RPMI7951 (cell line): ENCODE measurements around the gene KPRP. TPM values are rescaled to one million over a fixed set of nuclear protein-coding genes. Genes with fewer than 3 reads are reported as not detected.

ENCODE experiments used
- DNase-seq: peaks from one replicate; pipeline ENCODE4 v3.0.0-alpha.2; 2012; ENCODE audit warnings: low read depth
- total RNA-seq: library from RNA; depleted of rRNA; stranded (reverse); fragments of >200 nt; shearing (Covaris generic); gene quantifications from 2 replicates; pipeline ENCODE4 v1.2.3, GENCODE V29; 2014; rRNA removed

The KPRP gene
- total RNA-seq, 1 experiment from 2014 or later = not detected

DNA sequence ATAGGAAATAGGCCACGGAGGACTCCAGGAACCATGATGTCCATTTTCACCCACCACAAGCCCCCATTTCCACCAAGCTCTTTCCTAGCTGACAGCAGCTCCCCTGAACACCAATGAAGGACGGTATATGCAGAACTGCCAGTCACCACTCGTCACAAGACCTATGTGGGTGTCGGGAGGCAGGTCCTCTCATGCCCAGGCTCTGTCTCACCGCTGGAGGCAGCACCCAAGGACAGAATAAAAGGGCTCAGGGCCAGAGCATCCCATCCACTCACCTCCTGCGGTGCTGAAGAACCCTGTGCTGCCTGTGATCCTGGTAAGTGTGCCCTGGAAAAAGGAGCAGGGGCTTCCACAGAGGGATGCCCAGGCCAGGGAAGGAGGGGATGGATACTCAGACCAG is 17.1 kb downstream of the KPRP start, which contains the start of gene LCE1F:
LCE1F (plus strand) TSS at position 266 of the 400 bp plus-strand sequence. CDS start 1,232 bp downstream, outside the sequence.
- DNase-seq = no peak

DNA sequence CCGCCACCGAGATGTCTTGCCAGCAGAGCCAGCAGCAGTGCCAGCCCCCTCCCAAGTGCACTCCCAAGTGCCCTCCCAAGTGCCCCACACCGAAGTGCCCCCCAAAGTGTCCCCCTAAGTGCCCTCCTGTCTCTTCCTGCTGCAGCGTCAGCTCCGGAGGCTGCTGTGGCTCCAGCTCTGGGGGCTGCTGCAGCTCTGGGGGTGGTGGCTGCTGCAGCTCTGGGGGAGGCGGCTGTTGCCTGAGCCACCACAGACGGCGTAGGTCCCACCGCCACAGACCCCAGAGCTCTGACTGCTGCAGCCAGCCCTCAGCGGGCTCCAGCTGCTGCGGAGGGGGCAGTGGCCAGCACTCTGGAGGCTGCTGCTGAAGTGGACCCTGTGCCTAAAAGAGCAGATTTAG is 18.5 kb downstream of the KPRP start:
- no peak for DNase-seq

DNA sequence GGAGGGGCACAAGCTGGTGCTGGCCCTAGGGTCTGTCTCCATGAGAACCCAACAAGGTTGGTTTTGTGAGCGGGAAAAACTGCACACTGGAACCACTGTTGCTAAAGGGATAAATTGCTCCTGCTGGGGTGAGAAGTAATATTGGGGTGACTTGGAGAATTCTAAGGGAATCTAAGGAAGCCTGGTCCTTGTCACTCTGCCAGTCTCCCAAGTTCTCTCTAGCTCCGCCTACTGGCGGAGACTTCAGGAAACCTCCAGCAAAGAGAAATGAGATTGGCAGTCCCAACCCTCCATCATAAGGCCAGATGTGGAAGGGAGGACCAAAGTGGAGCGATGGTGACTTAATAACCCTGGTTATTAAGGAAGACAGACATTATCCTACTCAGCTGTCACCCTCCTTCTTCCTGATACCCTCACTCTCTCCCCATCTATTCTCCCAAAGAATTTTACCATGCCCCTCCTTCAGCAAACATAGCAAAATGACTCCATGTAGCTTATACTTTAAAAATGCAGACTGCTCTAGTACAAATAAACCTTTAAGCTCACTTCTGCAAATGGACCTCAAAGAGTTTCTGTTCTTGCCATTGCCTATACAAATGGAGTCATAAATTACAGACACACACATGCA is 19.8 kb downstream of the KPRP start:
- DNase-seq = peak; percentile 27

DNA sequence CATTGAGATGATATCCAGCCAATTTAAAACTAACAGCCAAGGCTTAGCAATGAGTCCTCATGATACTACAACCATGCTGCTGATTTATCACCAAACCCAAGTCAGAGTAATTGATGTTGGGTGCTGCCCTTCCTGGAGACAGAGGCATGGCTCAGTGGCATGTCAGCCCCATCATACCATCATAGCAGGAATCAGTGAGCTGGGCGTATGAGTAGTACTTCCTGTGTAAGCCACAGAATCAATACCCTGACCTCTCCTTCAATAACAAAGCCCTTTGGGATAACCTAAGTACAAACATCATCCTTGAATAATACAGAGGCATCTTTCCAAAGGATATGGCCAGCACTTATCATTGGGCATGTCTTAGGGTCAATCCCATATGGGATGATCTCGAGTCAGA is 25.3 kb downstream of the KPRP start:
- DNase-seq = no peak

DNA sequence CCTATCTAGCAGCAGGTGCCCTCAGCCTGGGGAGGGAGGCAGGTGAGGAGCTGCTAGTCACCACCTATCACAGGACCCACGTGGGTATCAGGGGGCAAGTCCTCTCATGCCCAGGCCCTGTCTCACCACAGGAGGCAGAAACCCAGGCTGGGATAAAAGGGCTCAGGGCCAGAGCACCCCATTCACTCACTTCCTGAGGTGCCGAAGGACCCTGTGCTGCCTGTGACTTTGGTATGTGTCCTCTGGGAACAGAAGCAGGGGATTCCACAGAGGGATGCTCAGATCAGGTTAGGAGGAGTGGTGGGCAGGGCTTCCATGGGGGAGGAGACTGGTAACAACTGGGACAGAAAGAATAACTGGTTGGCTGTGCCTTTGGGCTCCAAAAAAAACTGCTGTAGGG is 28.3 kb downstream of the KPRP start, which contains the start of gene LCE1E:
LCE1E (plus strand) TSS at position 181 of the 400 bp plus-strand sequence. CDS start 1,043 bp downstream, outside the sequence.
- DNase-seq = no peak

DNA sequence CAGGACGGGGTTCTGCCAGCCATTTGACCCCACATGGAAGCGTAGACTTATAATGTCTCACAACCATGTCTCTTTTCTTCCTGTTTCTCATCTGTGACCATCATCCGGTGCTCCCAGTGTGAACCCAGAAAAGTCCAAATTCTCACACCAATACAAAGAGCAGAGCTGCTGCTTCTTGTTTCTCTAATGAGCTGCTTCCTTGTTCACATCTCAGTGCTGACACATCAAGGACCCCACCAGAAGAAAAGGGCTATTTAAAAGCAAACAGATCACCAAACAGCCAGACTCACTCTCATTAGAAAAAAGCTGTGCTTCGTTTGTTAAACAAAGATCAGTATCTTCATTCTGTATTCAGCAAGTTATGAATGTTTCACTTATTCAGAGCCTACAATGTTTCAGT is 37.9 kb downstream of the KPRP start:
- no peak for DNase-seq

DNA sequence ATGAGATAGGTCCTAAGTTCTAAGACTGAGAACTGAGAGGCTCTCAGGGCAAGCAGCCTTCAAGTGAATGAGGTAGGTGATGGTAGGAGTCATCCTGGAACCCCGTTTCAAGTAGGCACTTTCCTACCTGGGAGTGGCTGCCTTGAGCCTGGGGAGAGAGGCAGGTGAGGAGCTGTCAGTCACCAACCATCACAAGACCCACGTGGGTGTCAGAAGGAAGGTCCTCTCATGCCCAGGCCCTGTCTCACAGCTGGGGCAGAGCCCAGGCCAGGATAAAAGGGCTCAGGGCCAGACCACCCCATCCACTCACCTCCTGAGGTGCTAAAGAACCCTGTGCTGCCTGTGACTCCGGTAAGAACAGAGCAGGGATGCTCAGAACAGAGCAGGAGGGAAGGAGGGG is 38.6 kb downstream of the KPRP start, which contains the start of gene LCE1D:
LCE1D (plus strand) TSS at position 301 of the 400 bp plus-strand sequence. CDS start 1,074 bp downstream, outside the sequence.
- DNase-seq = no peak

DNA sequence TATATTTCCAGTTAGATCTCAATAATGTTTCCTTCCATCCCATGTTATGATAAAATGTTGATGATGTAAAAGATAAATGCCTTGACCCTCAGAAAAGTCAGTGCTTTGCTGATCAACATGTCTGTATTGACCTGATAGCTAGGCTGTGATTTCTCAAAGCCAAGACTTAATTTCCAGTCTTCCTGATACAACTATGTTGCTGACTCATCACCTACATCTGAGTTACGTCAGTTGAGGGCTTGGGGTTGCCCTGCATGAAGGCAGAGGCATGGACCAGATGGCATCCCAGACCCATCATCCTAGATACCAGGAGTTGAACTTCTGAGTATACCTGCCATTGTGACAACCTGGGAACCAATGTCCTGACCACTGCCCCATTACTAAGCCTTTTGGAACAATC is 43.5 kb downstream of the KPRP start:
- no peak for DNase-seq

DNA sequence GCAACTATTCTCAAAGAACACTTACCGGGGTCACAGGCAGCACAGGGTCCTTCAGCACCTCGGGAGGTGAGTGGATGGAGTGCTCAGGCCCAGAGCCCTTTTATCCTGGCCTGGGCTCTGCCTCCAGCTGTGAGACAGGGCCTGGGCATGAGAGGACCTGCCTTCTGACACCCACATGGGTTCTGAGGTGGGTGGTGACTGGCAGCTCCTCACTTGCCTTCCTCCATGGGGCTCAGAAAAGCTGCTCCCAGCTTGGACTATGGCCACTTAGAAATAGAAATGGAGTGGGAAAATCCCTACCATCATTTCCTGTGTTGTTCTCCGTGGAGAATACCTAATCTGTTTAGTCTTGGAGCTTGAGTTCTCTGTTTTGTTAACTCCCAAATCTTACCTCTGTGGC is 48.8 kb downstream of the KPRP start, which contains the start of gene LCE1C:
LCE1C (minus strand) TSS at position 76 of the 400 bp plus-strand sequence. CDS start 1,173 bp downstream, outside the sequence.
- DNase-seq = no peak

DNA sequence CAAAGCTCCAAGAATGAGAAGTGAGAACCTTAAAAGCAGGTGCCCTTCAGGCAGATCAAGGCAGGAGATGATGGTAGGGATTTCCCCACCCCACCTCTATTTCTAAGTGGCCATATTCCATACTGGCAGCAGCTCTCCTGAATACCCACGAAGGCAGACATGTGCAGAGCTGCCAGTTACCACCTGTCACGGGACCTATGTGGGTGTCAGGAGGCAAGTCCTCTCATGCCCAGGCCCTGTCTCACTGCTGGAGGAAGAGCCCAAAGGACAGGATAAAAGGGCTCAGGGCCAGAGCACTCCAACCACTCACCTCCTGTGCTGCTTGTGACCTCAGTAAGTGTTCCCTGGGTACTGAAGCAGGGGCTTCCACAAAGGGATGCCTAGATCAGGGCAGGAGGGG is 53.2 kb downstream of the KPRP start:
- no peak for DNase-seq

Other genes starting within 250 kb of the KPRP start
- gene LCE5A, start 247.2 kb upstream of the KPRP start, total RNA-seq = not detected in 2 replicates
- gene CRCT1, start 243.5 kb upstream of the KPRP start, total RNA-seq = not detected in 2 replicates
- not detected in 2 replicates for gene LCE3E, start 191.2 kb upstream of the KPRP start, total RNA-seq
- not detected in 2 replicates for gene LCE3D, start 177.5 kb upstream of the KPRP start, total RNA-seq
- not detected in 2 replicates for gene LCE3C, start 157.8 kb upstream of the KPRP start, total RNA-seq
- not detected in 2 replicates for gene LCE3B, start 144.2 kb upstream of the KPRP start, total RNA-seq
- gene LCE3A, start 134.9 kb upstream of the KPRP start, total RNA-seq = not detected in 2 replicates
- not detected in 2 replicates for gene LCE2D, start 94.6 kb upstream of the KPRP start, total RNA-seq
- gene LCE2C, start 82.7 kb upstream of the KPRP start, total RNA-seq = not detected in 2 replicates
- not detected in 2 replicates for gene LCE2B, start 71.9 kb upstream of the KPRP start, total RNA-seq
- gene LCE2A, start 59.7 kb upstream of the KPRP start, total RNA-seq = not detected in 2 replicates
- gene LCE4A, start 49.9 kb upstream of the KPRP start, total RNA-seq = not detected in 2 replicates
- gene LCE1F, start 17.1 kb downstream of the KPRP start, total RNA-seq = not detected in 2 replicates
- gene LCE1E, start 28.2 kb downstream of the KPRP start, total RNA-seq = not detected in 2 replicates
- not detected in 2 replicates for gene LCE1D, start 38.7 kb downstream of the KPRP start, total RNA-seq
- gene LCE1C, start 48.6 kb downstream of the KPRP start, total RNA-seq = not detected in 2 replicates
- gene LCE1B, start 53.9 kb downstream of the KPRP start, total RNA-seq = not detected in 2 replicates
- not detected in 2 replicates for gene LCE1A, start 69.4 kb downstream of the KPRP start, total RNA-seq
- gene LCE6A, start 84.8 kb downstream of the KPRP start, total RNA-seq = not detected in 2 replicates
- not detected in 2 replicates for gene LCE7A, start 102.0 kb downstream of the KPRP start, total RNA-seq
- not detected in 2 replicates for gene SMCP, start 120.3 kb downstream of the KPRP start, total RNA-seq
- gene IVL, start 150.5 kb downstream of the KPRP start, total RNA-seq = not detected in 2 replicates
- not detected in 2 replicates for gene SPRR5, start 189.2 kb downstream of the KPRP start, total RNA-seq
- gene SPRR4, start 212.6 kb downstream of the KPRP start, total RNA-seq = not detected in 2 replicates
- not detected in 2 replicates for gene SPRR1A, start 226.1 kb downstream of the KPRP start, total RNA-seq
- not detected in 2 replicates for gene SPRR3, start 243.7 kb downstream of the KPRP start, total RNA-seq